Activated naive CD4-positive, alpha-beta T cell treated with anti-CD3 and anti-CD28 coated beads, Interleukin-2, amount 10 ng/mL, durations not matched to agents 7 days and 5 days (primary cell): Measurements from ENCODE around the gene PPIE.
"Not testable (repeated sequence)": the region's sequence is repeated elsewhere in the genome, so short reads cannot be mapped to it uniquely, and the experiment has no call there.

Experiments
- CTCF ChIA-PET: fragments of 350-600 bp; sonication (Branson Sonifier 250); formaldehyde crosslinking; loops from one replicate; lab custom pipeline; 2021; ENCODE audit warnings: antibody characterized with exemption; lab: Charles Lee
- DNase-seq: peaks from one replicate; pipeline ENCODE4 v3.0.0-alpha.2; 2020
- H3K27ac Mint-ChIP-seq: one replicate; pipeline ENCODE4 v1.8.0; 2021; ENCODE audit warnings: mild to moderate bottlenecking, moderate library complexity, mixed read lengths
- H3K27me3 Mint-ChIP-seq: one replicate; pipeline ENCODE4 v1.8.0; 2021; ENCODE audit warnings: mild to moderate bottlenecking, mixed read lengths
- H3K36me3 Mint-ChIP-seq: one replicate; pipeline ENCODE4 v1.8.0; 2021; ENCODE audit warnings: mixed read lengths
- H3K4me1 Mint-ChIP-seq: one replicate; pipeline ENCODE4 v1.8.0; 2021; ENCODE audit warnings: mixed read lengths
- H3K4me3 Mint-ChIP-seq: one replicate; pipeline ENCODE4 v1.8.0; 2021; ENCODE audit warnings: mild to moderate bottlenecking, moderate library complexity, mixed read lengths
- H3K9me3 Mint-ChIP-seq: one replicate; pipeline ENCODE4 v1.8.0; 2021; ENCODE audit warnings: mixed read lengths

Gene PPIE

GRCh38 chr1:39755965-39756659 is 17.4 kb downstream of the PPIE start:
- no peak overlapping the region for H3K27ac Mint-ChIP-seq
- H3K9me3 Mint-ChIP-seq = no peaks in the 10 kb centered on the region
- H3K27me3 Mint-ChIP-seq = no peaks in the 10 kb centered on the region
- H3K36me3 Mint-ChIP-seq = peaks cover 40% of the 10 kb centered on the region
- DNase-seq = no peak
- no peaks in the 10 kb centered on the region for H3K4me1 Mint-ChIP-seq
- no peak overlapping the region for H3K4me3 Mint-ChIP-seq
- CTCF ChIA-PET = no interaction called here

GRCh38 chr1:39757501-39757900 is 18.8 kb downstream of the PPIE start:
- no peaks in the 10 kb centered on the region for H3K27me3 Mint-ChIP-seq
- CTCF ChIA-PET = no interaction called here
- no peak for DNase-seq
- H3K4me3 Mint-ChIP-seq = no peak overlapping the region
- H3K36me3 Mint-ChIP-seq = peaks cover 28% of the 10 kb centered on the region
- no peaks in the 10 kb centered on the region for H3K4me1 Mint-ChIP-seq
- H3K9me3 Mint-ChIP-seq = no peaks in the 10 kb centered on the region
- H3K27ac Mint-ChIP-seq = no peak overlapping the region

DNA sequence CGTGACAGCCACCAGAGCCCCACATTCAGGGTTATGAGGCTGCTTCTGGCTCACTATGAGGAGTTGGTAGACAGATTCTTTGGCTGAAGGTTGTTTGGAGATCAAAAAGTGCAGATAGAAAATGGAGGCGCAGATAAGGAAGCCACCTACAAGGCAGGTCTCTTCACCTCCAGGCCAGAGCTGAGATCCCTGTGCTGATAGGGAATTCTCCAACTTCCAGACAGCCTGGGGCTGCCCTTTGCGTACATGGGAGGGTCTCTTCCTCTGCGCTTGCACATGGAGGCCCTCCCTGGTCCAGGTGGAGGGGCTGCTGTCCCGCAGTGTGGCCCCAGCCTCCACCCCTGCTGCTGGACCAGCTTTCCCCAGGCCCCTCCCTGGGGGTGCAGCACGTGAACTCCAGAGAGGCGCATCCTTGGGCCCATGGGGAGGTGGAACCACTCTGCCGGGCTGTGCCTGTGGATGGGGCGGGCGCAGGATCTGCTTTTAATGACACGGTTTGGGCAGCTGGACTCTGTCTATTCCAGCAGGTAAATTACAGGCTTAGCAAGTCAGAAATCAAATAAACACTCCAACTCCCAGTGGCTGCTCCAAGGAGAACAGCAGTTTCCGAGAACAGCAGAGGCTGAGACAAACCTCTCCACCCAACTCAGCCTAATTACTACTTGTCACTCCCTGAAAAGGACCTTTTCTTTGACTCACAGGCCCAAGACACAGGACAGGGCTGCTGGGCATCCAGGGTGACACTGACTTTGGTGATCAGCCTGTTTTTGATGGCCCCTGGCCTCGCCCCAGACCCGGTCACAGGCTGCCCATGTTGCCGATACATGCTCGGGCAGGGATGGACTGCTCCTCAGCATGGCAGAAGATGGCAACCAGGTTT is 20.1 kb downstream of the PPIE start:
- Mint-ChIP-seq H3K4me1 (no peaks in the 10 kb centered on the region), H3K27ac (no peak overlapping the region), H3K9me3 (no peaks in the 10 kb centered on the region), H3K4me3 (no peak overlapping the region), H3K36me3 (peaks cover 20% of the 10 kb centered on the region), H3K27me3 (no peaks in the 10 kb centered on the region)
- no peak for DNase-seq
- CTCF ChIA-PET = no interaction called here

GRCh38 chr1:39759436-39759726 is 20.7 kb downstream of the PPIE start:
- CTCF ChIA-PET = no interaction called here
- Mint-ChIP-seq H3K27ac (no peak overlapping the region), H3K4me3 (no peak overlapping the region), H3K9me3 (no peaks in the 10 kb centered on the region), H3K36me3 (peaks cover 17% of the 10 kb centered on the region), H3K27me3 (no peaks in the 10 kb centered on the region), H3K4me1 (no peaks in the 10 kb centered on the region)
- DNase-seq = no peak

- no peak for DNase-seq
- no peak overlapping the region for H3K27ac Mint-ChIP-seq
- H3K9me3 Mint-ChIP-seq = no peaks in the 10 kb centered on the region
- H3K27me3 Mint-ChIP-seq = no peaks in the 10 kb centered on the region
- no peak overlapping the region for H3K4me3 Mint-ChIP-seq
- no peaks in the 10 kb centered on the region for H3K4me1 Mint-ChIP-seq
- peaks cover 14% of the 10 kb centered on the region for H3K36me3 Mint-ChIP-seq
- CTCF ChIA-PET = no interaction called here
These were observed 21.7 kb downstream of the PPIE start for GRCh38 chr1:39760074-39761008.

GRCh38 chr1:39761016-39761415 is 22.3 kb downstream of the PPIE start:
- no peaks in the 10 kb centered on the region for H3K27me3 Mint-ChIP-seq
- H3K4me1 Mint-ChIP-seq = no peaks in the 10 kb centered on the region
- H3K27ac Mint-ChIP-seq = no peak overlapping the region
- H3K4me3 Mint-ChIP-seq = no peak overlapping the region
- CTCF ChIA-PET = no interaction called here
- DNase-seq = no peak
- H3K36me3 Mint-ChIP-seq = peaks cover 14% of the 10 kb centered on the region
- no peaks in the 10 kb centered on the region for H3K9me3 Mint-ChIP-seq

DNA sequence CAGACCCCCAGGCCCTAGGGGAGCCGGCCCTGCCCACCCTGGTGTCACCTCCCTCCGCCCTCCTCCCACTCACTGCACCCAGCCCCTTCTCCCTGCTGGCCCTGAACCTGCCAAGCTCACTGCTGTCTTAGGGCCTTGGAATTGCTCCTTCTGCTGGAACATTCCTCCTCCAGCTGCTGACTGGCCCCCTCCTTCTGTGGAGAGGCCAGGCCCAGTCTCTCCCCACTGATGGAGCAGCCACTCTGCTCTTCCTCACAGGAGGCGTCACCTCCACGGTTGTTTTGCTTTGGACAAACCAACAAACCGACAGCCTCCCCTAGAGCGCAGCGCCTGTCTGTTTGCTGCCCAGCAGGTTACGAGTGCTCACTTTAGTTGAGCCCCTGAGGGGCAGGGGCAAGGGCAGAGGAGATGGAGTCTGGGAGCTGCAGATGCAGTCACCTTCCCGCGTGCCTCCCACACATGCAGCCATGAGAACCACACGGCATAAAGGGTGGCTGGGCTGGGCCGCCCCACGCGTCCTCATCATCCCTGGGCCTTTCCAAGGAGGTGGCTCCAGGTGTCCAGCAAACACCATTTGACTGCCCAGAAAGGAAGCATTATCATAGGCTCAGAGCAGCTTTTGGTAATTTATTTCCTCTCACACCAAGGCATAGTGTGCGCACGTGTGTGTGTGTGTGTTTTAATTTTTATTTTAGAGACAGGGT is 23.0 kb downstream of the PPIE start:
- no peak overlapping the region for H3K27ac Mint-ChIP-seq
- no peaks in the 10 kb centered on the region for H3K9me3 Mint-ChIP-seq
- no peaks in the 10 kb centered on the region for H3K4me1 Mint-ChIP-seq
- peaks cover 10% of the 10 kb centered on the region for H3K36me3 Mint-ChIP-seq
- H3K27me3 Mint-ChIP-seq = no peaks in the 10 kb centered on the region
- CTCF ChIA-PET = no interaction called here
- DNase-seq = no peak
- no peak overlapping the region for H3K4me3 Mint-ChIP-seq

DNA sequence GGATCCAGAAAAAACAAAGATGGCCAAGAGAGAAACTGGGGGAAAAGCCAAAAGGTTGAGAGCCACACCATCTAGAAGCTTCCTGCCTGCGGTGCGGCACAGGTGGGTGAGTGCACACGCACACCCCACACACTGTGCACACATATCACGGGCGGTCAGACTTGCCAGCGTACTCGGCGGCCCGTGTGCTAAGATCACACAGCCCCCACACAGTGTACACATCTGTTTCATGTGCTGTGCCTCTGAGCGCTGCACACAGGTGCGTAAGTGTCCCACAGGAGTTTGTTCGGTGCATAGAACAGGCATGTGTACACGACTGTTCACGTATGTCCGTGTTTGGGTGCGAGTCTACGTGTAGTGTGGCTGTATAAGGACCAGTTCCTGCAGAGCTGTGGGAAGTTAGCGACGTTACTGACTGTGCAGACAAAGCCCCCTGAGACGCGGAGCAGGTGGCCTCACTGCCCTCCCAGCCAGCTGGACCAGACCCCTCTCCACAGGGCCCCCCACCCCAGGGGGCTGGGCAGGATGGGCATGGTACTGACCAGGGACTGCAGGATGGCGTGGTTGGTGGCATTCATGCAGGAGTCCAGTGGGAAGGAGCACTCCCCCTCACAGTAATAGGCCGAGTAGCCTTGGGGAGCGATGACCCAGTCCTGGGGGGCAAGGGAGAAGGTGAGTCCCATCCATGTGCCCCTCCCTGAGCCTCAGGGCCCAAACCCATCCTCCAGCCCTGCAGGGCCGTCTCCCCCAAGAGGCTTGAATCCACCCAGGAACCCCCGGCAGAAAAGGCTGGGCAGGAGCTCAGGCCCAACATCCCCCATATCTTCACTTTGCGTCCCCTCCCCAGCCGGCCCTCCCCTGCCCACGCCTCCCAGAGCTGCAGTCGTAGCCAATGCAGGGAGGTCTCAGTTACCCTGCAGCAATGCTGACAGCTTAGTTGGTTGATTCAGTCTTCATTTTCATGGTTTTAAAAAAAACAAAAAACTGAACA is 24.2 kb downstream of the PPIE start:
- Mint-ChIP-seq H3K27me3 (no peaks in the 10 kb centered on the region), H3K36me3 (peaks cover 4% of the 10 kb centered on the region), H3K9me3 (no peaks in the 10 kb centered on the region), H3K27ac (peak overlapping the region; percentile 19), H3K4me3 (no peak overlapping the region), H3K4me1 (no peaks in the 10 kb centered on the region)
- CTCF ChIA-PET = no interaction called here
- DNase-seq = no peak

DNA sequence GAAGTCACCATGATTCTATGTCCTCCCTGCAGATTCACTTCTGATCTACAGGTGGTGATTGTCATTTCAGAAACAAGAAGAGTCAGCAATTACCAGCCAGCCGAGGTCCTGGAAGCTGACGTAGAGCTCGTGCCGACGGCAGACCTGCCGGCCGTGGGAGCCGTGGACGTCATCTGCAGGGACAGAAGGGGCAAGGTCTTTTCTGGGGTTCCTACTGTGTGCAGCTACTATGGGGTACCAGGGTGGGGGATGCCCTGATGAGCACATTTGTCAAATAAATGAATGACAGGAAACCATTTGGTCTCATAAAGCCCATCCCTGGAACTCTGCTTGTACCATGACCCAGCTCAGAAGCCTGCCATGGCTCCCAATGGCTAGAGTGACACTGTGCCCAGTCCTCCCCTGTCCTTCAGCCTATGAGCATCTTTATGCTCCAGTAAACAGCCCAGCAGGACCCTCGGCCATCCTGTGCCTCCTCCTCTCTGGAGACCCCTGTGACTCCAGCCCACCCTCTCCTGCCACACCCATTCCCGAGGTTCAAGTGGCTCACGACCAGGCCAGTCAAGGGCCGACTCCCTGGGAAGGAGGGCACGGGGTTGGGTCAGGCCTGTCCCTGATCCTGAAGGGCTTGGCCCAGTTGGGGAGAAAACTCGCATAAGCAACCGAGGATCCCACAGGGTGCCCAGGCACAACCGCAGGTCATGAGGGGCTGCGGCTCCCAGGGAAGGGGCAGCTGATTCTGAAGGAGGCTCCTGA is 25.1 kb downstream of the PPIE start:
- H3K27me3 Mint-ChIP-seq, H3K36me3 Mint-ChIP-seq, H3K27ac Mint-ChIP-seq, H3K4me1 Mint-ChIP-seq, H3K9me3 Mint-ChIP-seq, CTCF ChIA-PET, H3K4me3 Mint-ChIP-seq, DNase-seq: not testable (repeated sequence)

DNA sequence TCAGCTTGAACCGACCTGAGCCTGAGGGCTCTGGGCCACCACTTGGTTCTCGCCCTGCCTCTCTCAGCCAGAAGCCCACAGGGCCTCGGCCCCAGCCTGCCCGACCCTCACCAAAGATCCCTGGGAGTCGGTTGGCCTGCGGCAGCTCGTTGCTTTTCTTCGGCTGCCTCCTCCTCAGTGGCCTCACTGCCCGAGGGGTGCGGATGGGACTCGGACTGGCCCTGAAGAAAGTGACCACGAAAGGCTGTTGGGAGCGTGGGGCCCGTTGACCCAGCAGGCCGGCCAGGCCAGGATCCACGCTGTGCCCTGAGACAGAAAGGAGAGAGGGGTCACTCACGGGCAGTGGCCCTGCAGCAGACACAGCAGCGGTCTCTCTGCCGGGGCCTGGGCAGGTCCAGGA is 25.8 kb downstream of the PPIE start:
- DNase-seq, H3K36me3 Mint-ChIP-seq, CTCF ChIA-PET: not testable (repeated sequence)

DNA sequence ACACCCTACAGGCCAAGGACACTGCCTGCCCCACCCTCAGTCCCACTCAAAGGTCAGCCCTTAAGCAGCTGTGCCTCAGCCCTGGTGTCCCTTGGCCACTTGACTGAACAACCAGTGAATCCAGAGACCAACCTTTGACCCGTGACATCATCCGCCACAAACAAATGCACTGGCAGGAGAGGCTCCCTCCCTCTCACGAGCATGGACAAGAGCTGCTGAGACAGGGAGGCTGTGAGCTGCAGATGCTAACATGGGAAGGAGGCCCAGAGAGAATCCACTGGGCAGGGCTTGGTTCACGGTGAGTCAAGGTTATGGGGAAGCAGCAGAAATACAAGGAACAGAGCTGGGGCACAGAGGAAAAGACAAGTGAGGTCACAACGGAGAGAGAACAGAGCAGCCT is 27.8 kb downstream of the PPIE start:
- not testable (repeated sequence) for DNase-seq, H3K4me3 Mint-ChIP-seq

More for the DNA sequence above, 25.8 kb downstream of the PPIE start:
- not testable (repeated sequence) for H3K27me3 Mint-ChIP-seq, H3K4me1 Mint-ChIP-seq, H3K27ac Mint-ChIP-seq, H3K4me3 Mint-ChIP-seq, H3K9me3 Mint-ChIP-seq

GRCh38 chr1:39769502-39769901 is 30.8 kb downstream of the PPIE start:
- CTCF ChIA-PET, H3K36me3 Mint-ChIP-seq, H3K9me3 Mint-ChIP-seq, DNase-seq, H3K27ac Mint-ChIP-seq, H3K4me3 Mint-ChIP-seq, H3K4me1 Mint-ChIP-seq: not testable (repeated sequence)
- peaks cover 17% of the 10 kb centered on the region for H3K27me3 Mint-ChIP-seq

More for the DNA sequence above, 27.8 kb downstream of the PPIE start:
- H3K9me3 Mint-ChIP-seq, H3K36me3 Mint-ChIP-seq, H3K4me1 Mint-ChIP-seq, H3K27ac Mint-ChIP-seq, CTCF ChIA-PET: not testable (repeated sequence)
- peaks cover 17% of the 10 kb centered on the region for H3K27me3 Mint-ChIP-seq
